GM19468 (cell line): ENCODE measurements around the gene SEZ6.

ENCODE experiments used
- ATAC-seq: cut with Tn5 transposase; IDR thresholded peaks from one replicate; pipeline ENCODE4 v1.9.1; 2021; ENCODE audit warnings: mild to moderate bottlenecking, moderate library complexity, moderate number of reproducible peaks; ENCODE audit not compliant: unreplicated experiment; ENCODE audit errors: extremely low read depth

Gene SEZ6

GRCh38 chr17:28978356-28978964, 27.4 kb downstream of the SEZ6 start:
- ATAC-seq, result no peak

- ATAC-seq, result no peak
Measured at GRCh38 chr17:28977659-28978355, 28.0 kb downstream of the SEZ6 start.

- ATAC-seq, result no peak
Measured at GRCh38 chr17:28975646-28976045, 30.2 kb downstream of the SEZ6 start.

GRCh38 chr17:28975031-28975430, 30.8 kb downstream of the SEZ6 start:
- ATAC-seq, result no peak

- ATAC-seq, result no peak
Measured at GRCh38 chr17:28974451-28974850, 31.4 kb downstream of the SEZ6 start.

- ATAC-seq, result no peak
Measured at GRCh38 chr17:28973425-28973824, 32.4 kb downstream of the SEZ6 start.

GRCh38 chr17:28972437-28972836, 33.4 kb downstream of the SEZ6 start:
- ATAC-seq, result no peak

- no peak for ATAC-seq
Measured at GRCh38 chr17:28970879-28971278, 35.0 kb downstream of the SEZ6 start.

GRCh38 chr17:28969706-28970393, 36.0 kb downstream of the SEZ6 start:
- no peak for ATAC-seq

GRCh38 chr17:28968914-28969295, 36.9 kb downstream of the SEZ6 start:
- ATAC-seq, result no peak

GRCh38 chr17:28968231-28968913, 37.5 kb downstream of the SEZ6 start:
- no peak for ATAC-seq

GRCh38 chr17:28967221-28968135, 38.4 kb downstream of the SEZ6 start:
- no peak for ATAC-seq

- no peak for ATAC-seq
Measured at GRCh38 chr17:28963841-28964240, 42.0 kb downstream of the SEZ6 start.

GRCh38 chr17:28963055-28963611, 42.7 kb downstream of the SEZ6 start:
- ATAC-seq, result no peak

- no peak for ATAC-seq
Measured at GRCh38 chr17:28961391-28961790, 44.4 kb downstream of the SEZ6 start.

- ATAC-seq, result no peak
Measured at GRCh38 chr17:28960256-28961061, 45.4 kb downstream of the SEZ6 start.

- ATAC-seq, result no peak
Measured at GRCh38 chr17:28959471-28959871, 46.4 kb downstream of the SEZ6 start.

- no peak for ATAC-seq
Measured at GRCh38 chr17:28958820-28959455, 46.9 kb downstream of the SEZ6 start.
